Breast epithelium (tissue), 4 donors: ENCODE measurements around the gene NSMCE3. TPM values are rescaled to one million over a fixed set of nuclear protein-coding genes. Genes with fewer than 3 reads are reported as not detected.

Source experiments
- DNase-seq, 2 donors: peaks; one replicate each; pipeline ENCODE4 v3.0.0-alpha.2; 2019; ENCODE audit warnings: low spot score in 2 of 2
- H3K27ac ChIP-seq, 2 donors: fragments of 200-600 bp; sonication (generic) in 1 of 2; one replicate each; pipeline ENCODE4 v1.5.1; 2016 to 2019; ENCODE audit warnings: mild to moderate bottlenecking in 1 of 2
- H3K27me3 ChIP-seq, 2 donors: fragments of 200-600 bp; sonication (generic) in 1 of 2; one replicate each; pipeline versions ENCODE4 v1.5.1 to v1.6.0; 2017 to 2019; ENCODE audit warnings: control low read depth in 1 of 2, mild to moderate bottlenecking in 1 of 2
- H3K36me3 ChIP-seq: fragments of 200-600 bp; one replicate; pipeline ENCODE4 v1.5.1; 2019
- H3K4me1 ChIP-seq, 2 donors: fragments of 200-600 bp; sonication (generic); one replicate each; pipeline ENCODE4 v1.5.1; 2016 to 2019; ENCODE audit warnings: control low read depth in 1 of 2
- H3K4me3 ChIP-seq, 3 donors: fragments of 200-600 bp; sonication (generic); 1 replicate in 2 of 3; 2 replicates in 1 of 3; pipeline ENCODE4 v1.5.1; 2016 to 2019; ENCODE audit warnings: mild to moderate bottlenecking in 3 of 3, moderate library complexity in 2 of 3
- H3K9me3 ChIP-seq, 2 donors: fragments of 200-600 bp; sonication (generic) in 1 of 2; one replicate each; pipeline ENCODE4 v1.5.1; 2016 to 2019; ENCODE audit warnings: control low read depth in 1 of 2
- CTCF ChIP-seq, 3 donors: fragments of 450-650 bp; IDR thresholded peaks; one replicate each; pipeline ENCODE4 v1.5.1; 2016 to 2017; ENCODE audit warnings: antibody characterized with exemption in 3 of 3, mild to moderate bottlenecking in 3 of 3, moderate library complexity in 3 of 3
- POLR2A ChIP-seq: fragments of 450-650 bp; IDR thresholded peaks from one replicate; pipeline ENCODE4 v1.6.1; 2016; ENCODE audit warnings: antibody characterized with exemption, mild to moderate bottlenecking, moderate library complexity
- POLR2AphosphoS5 ChIP-seq, 3 donors: sonication (generic); formaldehyde crosslinking; IDR thresholded peaks; one replicate each; pipeline ENCODE4 v1.6.1; 2017; ENCODE audit warnings: antibody characterized with exemption in 3 of 3
- intact Hi-C: fragments of 100-400 bp; cut with DNase I; formaldehyde crosslinking; loops from one replicate; pipeline ENCODE4 v1.15.1; 2023; ENCODE audit warnings: low total_unique reads
- total RNA-seq, 3 donors: library from RNA; depleted of rRNA; stranded (reverse); fragments of >200 nt; gene quantifications; one replicate each; pipeline ENCODE4 v1.1.0, GENCODE V29; 2016

The NSMCE3 gene
- total RNA-seq, 3 donors from 2014 or later = 7.0 to 11.1 (median 8.2) TPM

GRCh38 chr15:29308299-29308698 lies 38.7 kb upstream of the NSMCE3 start:
- no peak for DNase-seq
- Histone ChIP-seq H3K27me3 (no peaks in the 10 kb centered on the region), H3K27ac (no peak overlapping the region), H3K9me3 (no peaks in the 10 kb centered on the region), H3K36me3 (no peaks in the 10 kb centered on the region), H3K4me1 (no peaks in the 10 kb centered on the region), H3K4me3 (no peak overlapping the region)
- TF ChIP-seq POLR2A (no peak), CTCF (IDR thresholded peaks at IDR 0.05) (no peak)
- intact Hi-C loops = no loop called here

GRCh38 chr15:29305556-29305955 lies 35.9 kb upstream of the NSMCE3 start:
- no peaks in the 10 kb centered on the region for H3K9me3 ChIP-seq
- H3K27ac ChIP-seq = no peak overlapping the region
- H3K4me3 ChIP-seq = no peak overlapping the region
- no peak for DNase-seq
- intact Hi-C loops = no loop called here
- H3K27me3 ChIP-seq = no peaks in the 10 kb centered on the region
- no peaks in the 10 kb centered on the region for H3K36me3 ChIP-seq
- no peak for TF ChIP-seq POLR2A
- TF ChIP-seq CTCF (IDR thresholded peaks at IDR 0.05) = no peak
- TF ChIP-seq POLR2AphosphoS5 (IDR thresholded peaks at IDR 0.05) = no peak
- no peaks in the 10 kb centered on the region for H3K4me1 ChIP-seq

- Histone ChIP-seq H3K27ac (no peak overlapping the region), H3K27me3 (no peaks in the 10 kb centered on the region), H3K36me3 (no peaks in the 10 kb centered on the region), H3K4me1 (no peaks in the 10 kb centered on the region), H3K9me3 (no peaks in the 10 kb centered on the region), H3K4me3 (no peak overlapping the region)
- intact Hi-C loops = no loop called here
- no peak for DNase-seq
- TF ChIP-seq POLR2A (no peak), CTCF (IDR thresholded peaks at IDR 0.05) (no peak), POLR2AphosphoS5 (IDR thresholded peaks at IDR 0.05) (no peak)
Observed at GRCh38 chr15:29302871-29303270, 33.2 kb upstream of the NSMCE3 start.

- H3K36me3 ChIP-seq = no peaks in the 10 kb centered on the region
- no peaks in the 10 kb centered on the region for H3K9me3 ChIP-seq
- no peak for TF ChIP-seq POLR2A
- no peak for TF ChIP-seq POLR2AphosphoS5 (IDR thresholded peaks at IDR 0.05)
- no peak for TF ChIP-seq CTCF (IDR thresholded peaks at IDR 0.05)
- no peaks in the 10 kb centered on the region for H3K27me3 ChIP-seq
- intact Hi-C loops = no loop called here
- no peak overlapping the region for H3K4me3 ChIP-seq
- no peaks in the 10 kb centered on the region for H3K4me1 ChIP-seq
- no peak overlapping the region for H3K27ac ChIP-seq
- DNase-seq = no peak
Observed at GRCh38 chr15:29299784-29300183, 30.2 kb upstream of the NSMCE3 start.

GRCh38 chr15:29299331-29299730 lies 29.7 kb upstream of the NSMCE3 start:
- no peak for DNase-seq
- intact Hi-C loops = no loop called here

More at GRCh38 chr15:29299331-29299730, 29.7 kb upstream of the NSMCE3 start:
- Histone ChIP-seq H3K4me3 (no peak overlapping the region), H3K9me3 (no peaks in the 10 kb centered on the region), H3K27me3 (no peaks in the 10 kb centered on the region), H3K27ac (no peak overlapping the region), H3K36me3 (no peaks in the 10 kb centered on the region), H3K4me1 (no peaks in the 10 kb centered on the region)
- TF ChIP-seq POLR2A (no peak), CTCF (IDR thresholded peaks at IDR 0.05) (no peak), POLR2AphosphoS5 (IDR thresholded peaks at IDR 0.05) (no peak)
